Left colon (tissue), 2 donors: ENCODE results near the gene FAM32A. TPM values are rescaled to one million over a fixed set of nuclear protein-coding genes. Genes with fewer than 3 reads are reported as not detected.

ENCODE experiments used
- ATAC-seq: fragments of 200-7000 bp; cut with Tn5 transposase; one replicate; pipeline ENCODE4 v1.9.1; 2020; ENCODE audit warnings: mild to moderate bottlenecking, moderate library complexity
- DNase-seq, 2 donors: peaks; one replicate each; pipeline ENCODE4 v3.0.0-alpha.2; 2020
- intact Hi-C, 2 donors: fragments of 100-400 bp; cut with DNase I in 1 of 2; cut with micrococcal nuclease in 1 of 2; formaldehyde crosslinking; loops; one replicate each; pipeline versions ENCODE4 v1.11.2 to v1.14.0; 2022; cut with DNase I, micrococcal nuclease
- long read RNA-seq: library from polyadenylated mRNA; unstranded; transcript quantifications from one replicate; pipeline ENCODE4 v2.0.0, GENCODE V29; 2021
- total RNA-seq, 2 donors: library from RNA; stranded (reverse); fragmentation: NEBNext Ultra II Directional; extraction: Animal tissue kit (Norgen Biotek cat#: 25700); gene quantifications; one replicate each; pipeline ENCODE4 v1.2.1, GENCODE V29; 2021
- donor health status: DM: no; HTN: no; CAD: no.
- donor health status: DM: yes; HTN: yes; CAD: no.

Gene FAM32A
- 10 to 100 TPM; 78.8 to 90.5 TPM for total RNA-seq
- long read RNA-seq, transcript FAM32A-201 (4 exons, 1,455 nt): major isoform, 197 of 250 reads
- long read RNA-seq, transcript FAM32A-205 (3 exons, 1,168 nt): minor isoform, 49 of 250 reads
- long read RNA-seq, partial matches to known transcripts: 2 of 250 reads
- long read RNA-seq, other reads (novel, unspliced or antisense): 0 of 250 reads

DNA sequence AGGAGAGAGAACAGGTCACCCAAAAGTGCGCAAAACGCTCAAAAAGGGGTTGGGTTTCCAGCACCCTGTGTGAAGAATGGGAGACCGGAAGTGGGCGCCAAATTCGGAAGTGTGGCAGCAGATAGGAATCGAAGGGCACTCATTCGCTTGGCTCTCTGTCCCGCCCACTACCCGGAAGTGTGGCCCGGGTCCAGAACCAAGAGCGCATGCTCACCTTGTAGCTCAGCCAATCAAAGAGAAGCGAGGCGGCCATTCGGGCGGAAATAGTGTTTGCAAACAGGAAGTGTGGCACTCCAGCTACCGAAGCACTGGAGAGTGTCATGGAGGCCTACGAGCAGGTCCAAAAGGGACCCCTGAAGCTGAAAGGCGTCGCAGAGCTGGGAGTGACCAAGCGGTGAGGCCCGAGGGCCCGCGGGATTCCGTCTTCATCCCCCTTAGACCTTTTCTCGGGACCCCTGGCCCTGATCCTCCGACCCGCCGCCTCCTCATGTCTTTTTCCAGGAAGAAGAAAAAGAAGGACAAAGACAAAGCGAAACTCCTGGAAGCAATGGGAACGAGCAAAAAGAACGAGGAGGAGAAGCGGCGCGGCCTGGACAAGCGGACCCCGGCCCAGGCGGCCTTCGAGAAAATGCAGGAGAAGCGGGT lies at the start of gene FAM32A:
FAM32A (plus strand) TSS at position 288 of the 645 bp plus-strand sequence; CDS start at position 321, 33 bp downstream.
- intact Hi-C loops: loop anchor here in 1 of 2 donors (10.0 kb wide), 1 partner anchor 150 kb away; no protein-coding TSS in a partner anchor
- peak; percentile 97 for ATAC-seq
- peak; percentile 98 to 99 for DNase-seq

DNA sequence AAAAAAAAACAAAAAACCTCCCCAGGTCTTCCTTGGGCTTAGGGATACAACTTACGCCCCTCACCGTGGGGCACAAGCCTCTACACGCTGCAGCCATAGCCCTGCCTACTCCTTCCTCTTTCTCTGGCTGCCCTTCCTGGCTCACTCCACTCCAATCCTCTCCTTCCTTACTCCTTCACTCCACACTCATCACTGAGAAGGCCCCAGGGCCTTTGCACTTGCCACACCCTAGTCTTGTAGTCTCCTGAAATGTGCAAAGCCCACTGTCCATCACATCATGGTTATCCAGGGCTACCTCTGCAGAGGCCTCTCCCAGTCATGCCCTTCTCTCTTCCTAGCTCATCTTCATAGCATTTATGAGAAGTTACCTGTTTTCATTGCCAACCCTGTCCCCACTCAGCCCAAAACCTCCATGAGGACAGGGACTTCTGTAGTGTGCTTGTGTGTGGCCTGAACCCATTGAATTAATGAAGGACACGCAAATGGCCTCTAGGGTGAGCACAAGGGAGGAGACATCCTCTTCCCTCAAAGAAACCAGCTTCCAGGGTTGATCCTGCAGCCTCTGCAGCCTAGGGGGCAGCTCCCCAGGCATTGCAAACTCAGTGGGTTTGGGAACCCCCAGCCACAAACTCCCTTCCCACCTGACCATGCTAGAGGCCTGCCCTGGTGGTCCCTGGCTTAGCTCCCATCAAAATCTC lies 49.6 kb upstream of the FAM32A start:
- intact Hi-C loops: no loop called here
- peak; percentile 18 for ATAC-seq
- DNase-seq: no peak

DNA sequence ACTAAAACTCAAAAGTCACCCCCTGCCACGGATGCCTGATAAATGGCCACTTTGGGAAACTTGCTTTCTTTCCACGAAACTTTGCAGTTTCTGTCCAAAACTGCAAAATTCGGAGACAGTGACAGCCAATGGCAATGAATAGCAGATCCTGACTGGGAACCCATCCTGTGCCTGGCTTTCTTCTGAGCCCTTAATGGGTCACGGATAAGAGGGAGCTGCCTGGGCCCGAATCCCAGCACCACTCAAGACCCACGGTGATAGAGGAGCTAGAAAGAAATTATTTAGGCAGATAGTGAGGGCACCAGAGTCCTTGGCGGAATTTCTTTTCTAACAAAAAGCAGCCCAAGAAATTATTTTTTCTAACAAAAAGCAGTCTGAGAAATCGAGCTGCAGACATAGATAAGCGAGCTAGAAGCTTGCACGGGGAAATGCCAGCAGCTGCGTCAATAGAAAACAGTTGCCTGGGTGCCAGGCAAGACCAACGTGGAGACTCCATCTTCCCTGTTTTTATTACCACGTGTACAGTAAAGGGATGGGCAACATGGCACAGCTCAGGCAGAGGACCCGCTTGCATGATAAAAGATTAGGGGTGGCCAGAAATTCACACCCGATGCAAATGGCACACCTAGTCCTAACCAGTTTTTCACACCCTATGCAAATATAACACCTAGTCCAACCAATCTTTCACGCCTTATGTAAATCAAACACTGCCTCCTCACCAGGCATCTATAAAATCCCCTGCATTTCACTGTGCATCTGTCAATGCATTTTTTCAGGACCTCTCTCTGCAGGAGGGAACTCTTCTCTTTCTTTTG lies 48.8 kb upstream of the FAM32A start:
- peak; percentile 62 for ATAC-seq
- DNase-seq: no peak
- intact Hi-C loops: no loop called here

DNA sequence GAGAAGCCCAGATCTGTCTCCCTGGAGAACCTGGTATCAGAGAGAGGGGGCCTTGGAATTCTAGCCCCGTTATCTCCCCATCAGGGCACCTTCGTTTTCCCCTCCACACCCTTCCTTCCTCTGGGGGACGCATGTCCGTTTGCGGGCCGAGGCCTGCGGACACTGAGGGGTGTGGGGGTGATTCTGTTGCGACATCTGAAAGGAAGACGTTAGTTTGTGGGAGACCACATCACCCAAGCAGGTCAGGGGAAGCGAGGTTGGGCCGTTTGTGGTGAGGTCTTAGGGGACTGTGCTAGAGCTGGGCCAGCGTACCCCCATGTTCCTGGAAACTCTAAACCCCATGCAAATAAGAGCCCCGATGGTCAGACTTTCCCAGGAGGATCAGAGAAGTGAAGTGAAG lies 45.5 kb upstream of the FAM32A start:
- ATAC-seq: no peak
- DNase-seq: peak in 1 of 2 donors; percentile 50
- intact Hi-C loops: no loop called here

DNA sequence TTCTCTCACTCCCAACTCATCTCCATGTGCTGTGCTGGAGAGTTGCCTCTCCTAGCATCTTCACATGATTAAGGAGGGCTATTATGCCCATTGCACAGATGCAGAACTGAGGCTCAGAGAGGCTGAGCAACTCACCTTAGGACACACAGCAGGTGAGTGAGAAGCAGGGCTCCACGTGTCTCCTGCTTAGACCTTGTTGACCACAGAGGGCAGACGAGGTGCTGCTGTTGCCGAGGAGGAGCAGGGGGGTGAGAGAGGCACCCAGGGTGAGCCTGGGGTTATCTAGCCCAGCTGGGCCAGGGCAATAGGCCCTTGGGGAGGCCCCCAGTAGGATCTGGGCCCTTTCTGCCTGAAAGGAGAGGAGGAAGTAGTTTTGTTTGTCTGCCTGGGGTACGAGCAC lies 44.2 kb upstream of the FAM32A start:
- ATAC-seq (no peak), DNase-seq (peak in 1 of 2 donors; percentile 47)
- intact Hi-C loops: no loop called here

DNA sequence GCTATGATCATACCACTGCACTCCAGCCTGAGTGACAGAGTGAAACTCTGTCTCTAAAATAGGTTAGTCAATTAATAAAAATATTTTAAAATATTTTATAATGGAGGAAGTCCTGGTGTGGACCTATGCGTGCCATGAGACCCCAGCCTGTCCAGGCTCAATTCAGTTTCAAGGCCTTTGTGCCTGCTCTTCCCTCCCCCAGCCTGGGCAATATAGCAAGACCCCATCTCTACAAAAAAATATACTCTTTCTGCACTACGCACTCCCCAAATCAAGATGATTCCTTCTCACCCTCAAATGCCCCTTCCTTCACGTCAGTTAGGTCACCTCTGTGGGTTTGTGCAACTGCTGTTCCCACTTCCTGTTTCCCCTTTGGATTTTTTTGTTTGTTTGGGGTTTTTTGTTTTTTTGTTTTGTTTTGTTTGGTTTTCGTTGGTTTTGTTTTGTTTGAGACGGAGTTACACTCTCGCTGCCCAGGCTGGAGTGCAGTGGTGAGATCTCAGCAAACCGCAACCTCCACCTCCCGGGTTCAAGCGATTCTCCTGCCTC lies 43.1 kb upstream of the FAM32A start:
- no peak for ATAC-seq
- intact Hi-C loops: no loop called here

DNA sequence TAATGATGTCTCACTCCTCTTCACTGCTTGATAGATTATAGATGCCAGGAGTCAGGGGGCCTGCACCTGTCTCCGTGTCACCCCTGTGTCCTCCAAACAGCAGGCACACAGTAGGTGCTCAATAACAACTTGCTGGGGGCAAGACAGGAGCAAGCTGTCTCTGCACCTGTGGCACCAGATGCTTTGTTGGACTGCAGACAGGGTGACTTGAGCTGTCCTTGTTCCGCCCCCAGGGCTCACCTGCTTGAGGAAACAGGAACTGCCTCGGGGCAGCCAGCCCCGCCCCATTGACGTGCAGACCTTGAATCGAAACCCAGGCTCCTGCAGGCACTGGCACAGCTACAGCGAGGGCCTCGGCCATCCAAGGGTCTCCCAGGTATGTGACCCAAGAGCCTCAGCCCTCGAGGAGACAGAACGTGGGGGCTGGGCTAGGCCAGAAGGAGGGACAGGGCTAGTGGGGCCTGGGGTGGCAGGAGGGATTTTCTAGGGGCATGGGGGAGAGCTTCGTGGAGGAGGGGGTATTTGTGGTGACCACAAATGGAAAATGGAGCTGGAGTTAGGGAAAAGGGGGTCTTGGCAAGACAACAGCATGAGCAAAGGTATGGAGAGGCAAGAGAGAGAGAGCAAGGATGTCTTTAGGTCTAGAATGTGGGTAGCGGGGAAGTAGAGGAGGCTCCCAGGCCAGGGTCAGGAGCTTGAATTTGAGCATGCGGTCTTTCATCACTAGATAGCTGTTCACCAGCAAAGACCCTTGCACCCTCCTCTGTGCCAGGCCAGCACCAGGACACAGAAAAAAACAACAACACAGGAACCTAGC lies 41.6 kb upstream of the FAM32A start, which contains the start of gene HSH2D:
HSH2D (plus strand) TSS at position 287 of the 817 bp plus-strand sequence. CDS start 5,066 bp downstream, outside the sequence.
- intact Hi-C loops: no loop called here
- ATAC-seq (peak; percentile 99), DNase-seq (peak; percentile 95 to 97)

More for the DNA sequence above, 43.1 kb upstream of the FAM32A start:
- no peak for DNase-seq

DNA sequence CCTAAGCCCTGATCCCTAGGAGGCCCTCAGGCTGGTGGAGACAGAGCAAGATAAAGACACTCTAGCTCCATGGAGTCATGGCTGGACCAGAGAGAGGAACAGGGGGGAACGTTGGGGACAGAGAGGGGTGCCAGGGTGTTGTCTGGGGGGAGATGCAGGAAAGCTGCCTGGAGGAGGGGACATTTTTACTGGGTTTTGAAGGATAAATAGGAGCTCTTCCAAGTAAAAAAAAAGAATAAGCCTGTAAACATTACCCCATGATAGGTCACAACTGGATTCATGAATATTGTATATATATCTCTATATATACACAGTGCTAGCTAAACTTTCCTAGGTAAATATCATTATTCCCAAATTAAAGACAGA lies 41.0 kb upstream of the FAM32A start:
- DNase-seq (no peak), ATAC-seq (peak; percentile 21)

DNA sequence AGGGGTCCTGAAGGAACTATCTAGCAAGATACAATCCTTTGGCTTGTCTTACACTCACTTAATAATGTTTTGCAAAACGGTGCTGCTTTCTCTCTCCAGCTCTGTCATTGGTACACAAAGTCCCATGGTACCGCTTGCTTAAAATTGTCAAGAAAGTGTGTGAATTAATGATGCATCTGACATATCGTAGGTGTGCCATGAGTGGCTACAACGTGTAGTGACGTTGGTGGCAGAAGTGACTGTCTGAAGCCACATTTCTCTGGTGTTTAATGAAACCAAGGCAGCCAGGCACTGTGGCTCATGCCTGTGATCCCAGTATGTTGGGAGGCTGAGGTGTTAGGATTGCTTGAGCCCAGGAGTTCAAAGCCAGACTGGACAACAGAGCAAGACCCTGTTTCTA lies 39.1 kb upstream of the FAM32A start:
- intact Hi-C loops: no loop called here
- ATAC-seq (no peak), DNase-seq (no peak)

More for the DNA sequence above, 41.0 kb upstream of the FAM32A start:
- intact Hi-C loops: no loop called here

DNA sequence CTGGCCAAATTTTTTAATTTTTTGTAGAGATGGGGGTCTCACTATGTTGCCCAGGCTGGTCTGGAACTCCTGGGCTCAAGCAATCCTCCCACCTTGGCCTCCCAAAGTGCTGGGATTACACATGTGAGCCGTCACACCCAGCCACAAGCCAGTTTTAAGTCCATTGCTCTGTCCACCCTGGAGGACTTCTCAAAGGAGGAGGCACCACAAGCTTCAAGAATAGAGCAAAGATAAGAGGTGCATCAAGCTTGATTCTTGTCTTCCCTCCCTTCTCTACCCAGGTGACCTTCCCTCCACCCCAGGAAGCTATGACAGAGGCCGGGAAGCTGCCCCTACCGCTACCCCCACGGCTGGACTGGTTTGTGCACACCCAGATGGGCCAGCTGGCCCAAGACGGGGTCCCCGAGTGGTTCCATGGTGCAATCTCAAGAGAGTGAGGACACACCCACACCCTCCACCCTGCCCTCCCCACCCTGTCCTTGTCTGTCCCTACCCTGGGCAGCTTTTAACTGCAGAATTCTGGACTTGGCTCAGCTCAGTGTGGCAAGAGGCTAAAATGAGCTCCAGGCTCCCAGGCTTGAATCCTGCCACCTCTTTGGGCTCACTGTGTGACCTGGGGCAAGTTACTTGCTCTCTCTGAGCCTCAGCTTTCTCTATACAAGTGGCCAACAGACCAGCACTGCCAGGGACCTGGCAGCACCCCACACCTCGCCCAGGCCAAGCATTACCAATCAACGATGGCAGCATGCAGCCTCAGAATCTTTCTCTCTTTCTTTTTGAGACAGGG lies 36.6 kb upstream of the FAM32A start:
- intact Hi-C loops: no loop called here
- ATAC-seq (peak; percentile 46), DNase-seq (no peak)

DNA sequence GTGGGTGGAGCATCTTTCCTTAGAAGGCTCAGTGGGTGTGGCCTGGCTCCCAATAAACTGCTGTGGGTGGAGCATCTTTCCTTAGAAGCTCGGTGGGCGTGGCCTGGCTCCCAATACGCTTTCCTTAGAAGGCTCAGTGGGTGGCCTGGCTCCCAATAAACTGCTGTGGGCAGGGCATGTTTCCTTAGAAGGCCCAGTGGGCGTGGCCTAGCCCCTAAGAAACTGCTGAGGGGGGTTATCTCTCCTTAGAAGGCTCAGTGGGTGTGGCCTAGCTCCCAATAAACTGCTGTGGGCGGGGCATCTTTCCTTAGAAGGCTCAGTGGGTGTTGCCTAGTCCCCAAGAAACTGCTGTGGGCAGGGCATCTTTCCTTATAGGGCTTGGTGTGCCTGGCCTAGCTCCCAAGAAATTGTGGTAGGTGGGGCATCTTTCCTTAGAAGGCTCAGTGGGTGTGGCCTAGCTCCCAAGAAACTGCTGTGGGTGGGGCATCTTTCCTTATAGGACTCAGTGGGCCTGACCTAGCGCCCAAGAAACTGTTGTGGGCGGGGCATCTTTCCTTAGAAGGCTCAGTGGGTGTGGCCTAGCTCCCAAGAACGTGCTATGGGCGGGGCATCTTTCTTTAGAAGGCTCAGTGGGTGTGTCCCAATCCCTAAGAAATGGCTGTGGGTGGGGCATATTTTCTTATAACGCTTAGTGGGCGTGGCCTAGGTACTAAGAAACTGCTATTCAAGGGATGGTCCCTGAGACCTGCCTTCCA lies 31.5 kb upstream of the FAM32A start:
- ATAC-seq: peak; percentile 44
- intact Hi-C loops: no loop called here
- peak in 1 of 2 donors; percentile 30 for DNase-seq

DNA sequence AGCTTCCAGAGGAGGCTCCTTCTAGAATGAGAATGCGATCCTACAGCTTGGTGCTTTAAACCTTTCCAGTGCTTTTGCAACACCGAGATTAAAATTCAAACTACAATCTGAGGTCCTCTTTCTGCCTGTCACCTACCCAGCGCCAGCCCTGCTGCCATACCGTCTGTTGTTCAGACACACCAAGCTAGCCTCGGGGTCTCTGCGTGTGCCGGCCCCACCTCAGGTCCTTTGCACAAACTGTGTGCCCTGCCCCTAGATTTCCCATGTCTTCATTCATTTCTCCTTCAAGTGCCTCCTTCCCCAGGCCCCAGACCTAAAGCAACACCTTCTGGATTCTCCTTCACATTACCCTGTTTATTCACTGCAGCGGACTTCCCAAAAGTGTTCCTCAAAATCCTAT lies 30.7 kb upstream of the FAM32A start:
- DNase-seq (no peak), ATAC-seq (no peak)
- intact Hi-C loops: no loop called here

DNA sequence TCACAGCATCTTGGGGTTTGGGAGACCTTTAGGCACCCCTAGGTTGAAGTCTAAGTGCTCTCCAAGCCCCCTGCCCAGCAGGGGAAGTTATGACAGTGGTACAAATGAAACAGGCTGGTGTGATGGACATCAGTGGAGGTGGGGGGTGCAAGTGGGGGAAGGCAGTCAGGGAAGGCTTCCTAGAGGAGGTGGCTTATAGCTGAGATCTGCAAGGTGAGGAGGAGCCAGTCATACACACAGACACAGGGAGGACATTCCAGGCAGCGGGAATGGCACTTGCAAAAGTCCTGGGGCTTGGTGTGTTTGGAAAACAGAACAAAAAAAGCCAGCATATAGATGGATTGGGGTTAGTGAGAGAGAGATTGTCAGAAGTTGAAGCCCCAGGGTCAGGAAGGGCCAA lies 30.1 kb upstream of the FAM32A start:
- intact Hi-C loops: no loop called here
- DNase-seq: no peak
- ATAC-seq: no peak

DNA sequence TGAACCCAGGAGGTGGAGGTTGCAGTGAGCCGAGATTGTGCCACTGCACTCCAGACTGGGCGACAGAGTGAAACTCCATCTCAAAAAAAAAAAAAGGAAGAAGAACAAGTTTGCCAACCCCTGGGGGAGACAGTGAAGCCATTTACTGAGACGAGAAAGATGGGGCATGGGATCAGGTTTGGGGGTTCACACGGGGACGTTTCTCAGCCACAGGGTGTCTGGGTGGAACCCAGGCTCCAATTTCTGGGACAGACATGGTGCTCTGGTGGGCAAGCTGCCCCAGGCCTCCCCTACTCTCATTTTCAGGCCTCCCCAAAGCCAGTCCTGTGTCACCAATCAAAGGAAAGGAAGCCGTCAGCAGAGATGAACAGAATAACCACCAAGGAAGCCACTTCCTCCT lies 28.3 kb upstream of the FAM32A start:
- ATAC-seq: no peak
- no peak for DNase-seq
- intact Hi-C loops: no loop called here

DNA sequence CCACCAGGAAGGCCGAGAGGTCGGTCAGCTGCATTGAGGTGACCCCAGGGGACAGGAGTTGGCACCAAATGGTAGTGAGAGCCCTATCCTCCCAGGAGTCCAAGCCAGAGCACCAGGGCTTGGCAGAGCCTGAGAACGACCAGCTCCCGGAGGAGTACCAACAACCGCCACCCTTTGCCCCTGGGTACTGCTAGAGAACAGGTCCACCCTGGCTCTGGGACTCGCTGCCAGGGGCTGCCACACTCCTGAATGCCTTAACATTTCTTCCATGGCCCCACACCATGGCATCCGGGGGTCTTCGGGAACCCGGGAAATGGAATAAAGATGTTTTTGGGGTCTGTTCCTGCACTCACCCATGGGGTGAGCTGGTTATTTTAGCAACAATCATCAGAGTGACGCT lies 27.6 kb upstream of the FAM32A start:
- DNase-seq: no peak
- intact Hi-C loops: no loop called here
- ATAC-seq: no peak

DNA sequence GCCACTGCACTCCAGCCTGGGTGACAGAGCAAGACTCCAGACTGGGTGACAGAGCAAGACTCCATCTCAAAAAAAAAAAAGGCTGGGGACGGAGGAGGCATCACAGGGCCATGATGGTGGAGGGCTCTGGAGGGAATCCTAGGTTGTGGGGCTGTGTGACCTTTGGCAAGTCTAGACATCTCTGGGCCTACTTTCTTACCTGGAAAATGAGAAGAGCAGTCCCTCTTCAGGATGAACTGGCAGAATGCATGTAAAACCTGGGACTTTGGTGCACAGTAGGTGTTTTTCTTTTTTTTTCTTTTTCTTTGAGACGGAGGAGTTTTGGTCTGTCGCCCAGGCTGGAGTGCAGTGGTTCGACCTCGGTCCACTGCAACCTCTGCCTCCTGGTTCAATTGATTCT lies 25.6 kb upstream of the FAM32A start:
- DNase-seq (no peak), ATAC-seq (no peak)
- intact Hi-C loops: no loop called here

DNA sequence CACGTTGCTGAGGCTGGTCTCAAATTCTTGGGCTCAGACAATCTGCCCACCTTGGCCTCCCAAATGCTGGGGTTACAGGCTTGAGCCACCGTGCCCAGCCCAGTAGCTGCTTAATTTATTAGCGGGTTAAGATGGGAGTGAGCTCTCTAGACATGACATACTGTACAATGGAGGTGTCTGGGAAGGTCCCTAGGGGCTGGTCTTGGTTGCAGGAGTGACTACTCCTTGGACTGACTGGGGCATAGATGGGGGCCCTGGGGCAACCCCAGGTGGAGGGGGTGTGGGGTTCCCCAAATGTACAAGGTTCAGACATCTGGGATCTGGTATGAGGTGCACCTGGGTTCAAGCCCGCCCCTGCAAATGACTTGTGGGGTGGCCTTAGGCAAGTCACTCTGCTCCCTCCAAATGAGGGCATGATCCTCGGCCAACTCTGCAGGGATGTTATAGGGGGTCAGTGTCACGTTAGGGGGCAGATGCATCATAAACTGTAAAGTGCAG lies 24.7 kb upstream of the FAM32A start:
- ATAC-seq: no peak
- intact Hi-C loops: no loop called here
- no peak for DNase-seq
